ENCODE results near the gene OR1L6. TPM values are rescaled to one million over a fixed set of nuclear protein-coding genes. Genes with fewer than 3 reads are reported as not detected.

Gene OR1L6
- total RNA-seq, 1 experiment from 2014 or later, result not detected

- no peaks in the 10 kb centered on the region for H3K27me3 ChIP-seq (ENCODE audit: control insufficient read depth, insufficient read depth, low read length)
- POLR2A ChIA-PET, result no interaction called here
- H3K9me3 ChIP-seq (ENCODE audit: control insufficient read depth, insufficient read depth, low read depth, low read length), result no peaks in the 10 kb centered on the region
- H3K36me3 ChIP-seq (ENCODE audit: control insufficient read depth, insufficient read depth, low read length), result no peaks in the 10 kb centered on the region
- no peak overlapping the region for H3K4me3 ChIP-seq (ENCODE audit: low read depth in 2 of 2, low read length in 2 of 2)
- ATAC-seq (no peak; the same call in 1 of the 2 replicates), DNase-seq (ENCODE audit: low read depth, low spot score) (no peak)
- TF ChIP-seq REST (IDR thresholded peaks at IDR 0.05; ENCODE audit: insufficient read depth in 1 of 2, low read depth in 2 of 2, low read length in 1 of 2) (no peak), TCF7L2 (IDR thresholded peaks at IDR 0.05; ENCODE audit: low read depth, low read length) (no peak)
- CTCF ChIA-PET, result no interaction called here
- H3K4me1 ChIP-seq (ENCODE audit: control insufficient read depth, insufficient read depth, low read length), result no peaks in the 10 kb centered on the region
- no TSS peak for BruUV-seq (replicated peaks)
- in situ Hi-C loops (cut with HindIII; ENCODE audit: low pct_unique_long_range_greater_than_20kb, low sequenced_read_pairs) (no loop called here), intact Hi-C loops (cut with micrococcal nuclease; ENCODE audit: unreplicated experiment) (no loop called here)
- no peak overlapping the region for H3K27ac ChIP-seq (ENCODE audit: low read length)
These were observed 55.4 kb downstream of the OR1L6 start for GRCh38 chr9:122797316-122798063.

Other genes starting within 250 kb of the OR1L6 start
- gene OR1J2, start 231.5 kb upstream of the OR1L6 start, total RNA-seq (2021; ENCODE audit: unreplicated experiment), result not detected
- not detected for gene OR1J4, start 223.2 kb upstream of the OR1L6 start, total RNA-seq (2021; ENCODE audit: unreplicated experiment)
- not detected for gene OR1N1, start 215.0 kb upstream of the OR1L6 start, total RNA-seq (2021; ENCODE audit: unreplicated experiment)
- gene OR1N2, start 189.2 kb upstream of the OR1L6 start, total RNA-seq (2021; ENCODE audit: unreplicated experiment), result not detected
- not detected for gene OR1L8, start 158.9 kb upstream of the OR1L6 start, total RNA-seq (2021; ENCODE audit: unreplicated experiment)
- not detected for gene OR1Q1, start 127.6 kb upstream of the OR1L6 start, total RNA-seq (2021; ENCODE audit: unreplicated experiment)
- not detected for gene OR1B1, start 84.7 kb upstream of the OR1L6 start, total RNA-seq (2021; ENCODE audit: unreplicated experiment)
- gene OR1L1, start 80.6 kb upstream of the OR1L6 start, total RNA-seq (2021; ENCODE audit: unreplicated experiment), result not detected
- not detected for gene OR1L3, start 67.2 kb upstream of the OR1L6 start, total RNA-seq (2021; ENCODE audit: unreplicated experiment)
- not detected for gene OR1L4, start 18.3 kb upstream of the OR1L6 start, total RNA-seq (2021; ENCODE audit: unreplicated experiment)
- not detected for gene OR5C1, start 46.6 kb downstream of the OR1L6 start, total RNA-seq (2021; ENCODE audit: unreplicated experiment)
- not detected for gene OR1K1, start 57.8 kb downstream of the OR1L6 start, total RNA-seq (2021; ENCODE audit: unreplicated experiment)
- 12.4 TPM for gene PDCL, start 86.3 kb downstream of the OR1L6 start, total RNA-seq (2021; ENCODE audit: unreplicated experiment)
- 57.6 TPM for gene RC3H2, start 163.1 kb downstream of the OR1L6 start, total RNA-seq (2021; ENCODE audit: unreplicated experiment)
- 5.9 TPM for gene ZBTB6, start 171.0 kb downstream of the OR1L6 start, total RNA-seq (2021; ENCODE audit: unreplicated experiment)
- gene ZBTB26, start 189.2 kb downstream of the OR1L6 start, total RNA-seq (2021; ENCODE audit: unreplicated experiment), result 4.5 TPM
- gene RABGAP1, start 198.7 kb downstream of the OR1L6 start, total RNA-seq (2021; ENCODE audit: unreplicated experiment), result 41.4 TPM